Duodenal mucosa (tissue), 2 donors: ENCODE results near the gene PCDHA2.
"Not testable (repeated sequence)": the region's sequence is repeated elsewhere in the genome, so short reads cannot be mapped to it uniquely, and the experiment has no call there.

Experiments
- H3K27ac ChIP-seq: one replicate; pipeline ENCODE4 v1.7.0; 2013; ENCODE audit warnings: low read depth, low read length
- H3K27me3 ChIP-seq, 2 donors: one replicate each; pipeline ENCODE4 v1.7.0; 2013; ENCODE audit warnings: low read length in 2 of 2, control low read depth in 1 of 2; ENCODE audit not compliant: insufficient read depth in 2 of 2, control insufficient read depth in 1 of 2
- H3K36me3 ChIP-seq, 2 donors: one replicate each; pipeline ENCODE4 v1.7.0; 2013; ENCODE audit warnings: low read length in 2 of 2, control low read depth in 1 of 2; ENCODE audit not compliant: insufficient read depth in 2 of 2, control insufficient read depth in 1 of 2
- H3K4me1 ChIP-seq, 2 donors: one replicate each; pipeline ENCODE4 v1.7.0; 2013; ENCODE audit warnings: low read length in 2 of 2, control low read depth in 1 of 2; ENCODE audit not compliant: insufficient read depth in 2 of 2, control insufficient read depth in 1 of 2
- H3K4me3 ChIP-seq, 2 donors: one replicate each; pipeline ENCODE4 v1.7.0; 2013; ENCODE audit warnings: low read length in 2 of 2, low read depth in 1 of 2
- H3K9ac ChIP-seq, 2 donors: one replicate each; pipeline ENCODE4 v1.7.0; 2013; ENCODE audit warnings: low read length in 2 of 2, low read depth in 1 of 2
- H3K9me3 ChIP-seq, 2 donors: one replicate each; pipeline ENCODE4 v1.7.0; 2013; ENCODE audit warnings: low read length in 2 of 2, control low read depth in 1 of 2; ENCODE audit not compliant: control insufficient read depth in 1 of 2

PCDHA2 gene

DNA sequence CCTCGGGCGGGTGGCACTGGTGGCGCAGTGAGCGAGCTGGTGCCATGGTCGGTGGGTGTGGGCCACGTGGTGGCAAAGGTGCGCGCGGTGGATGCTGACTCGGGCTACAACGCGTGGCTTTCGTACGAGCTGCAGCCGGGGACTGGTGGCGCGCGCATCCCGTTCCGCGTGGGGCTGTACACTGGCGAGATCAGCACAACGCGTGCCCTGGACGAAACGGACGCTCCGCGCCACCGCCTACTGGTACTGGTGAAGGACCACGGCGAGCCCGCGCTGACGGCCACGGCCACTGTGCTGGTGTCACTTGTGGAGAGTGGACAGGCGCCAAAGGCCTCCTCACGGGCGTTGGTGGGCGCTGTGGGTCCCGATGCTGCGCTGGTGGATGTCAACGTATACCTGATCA, 14.2 kb downstream of the PCDHA2 start:
- H3K27ac ChIP-seq, result no peak overlapping the region
- no peaks in the 10 kb centered on the region for H3K4me1 ChIP-seq
- no peaks in the 10 kb centered on the region for H3K36me3 ChIP-seq
- H3K9ac ChIP-seq, result no peak overlapping the region
- H3K27me3 ChIP-seq, result no peaks in the 10 kb centered on the region
- no peak overlapping the region for H3K4me3 ChIP-seq
- peaks cover 11 to 16% of the 10 kb centered on the region in 2 donors for H3K9me3 ChIP-seq

DNA sequence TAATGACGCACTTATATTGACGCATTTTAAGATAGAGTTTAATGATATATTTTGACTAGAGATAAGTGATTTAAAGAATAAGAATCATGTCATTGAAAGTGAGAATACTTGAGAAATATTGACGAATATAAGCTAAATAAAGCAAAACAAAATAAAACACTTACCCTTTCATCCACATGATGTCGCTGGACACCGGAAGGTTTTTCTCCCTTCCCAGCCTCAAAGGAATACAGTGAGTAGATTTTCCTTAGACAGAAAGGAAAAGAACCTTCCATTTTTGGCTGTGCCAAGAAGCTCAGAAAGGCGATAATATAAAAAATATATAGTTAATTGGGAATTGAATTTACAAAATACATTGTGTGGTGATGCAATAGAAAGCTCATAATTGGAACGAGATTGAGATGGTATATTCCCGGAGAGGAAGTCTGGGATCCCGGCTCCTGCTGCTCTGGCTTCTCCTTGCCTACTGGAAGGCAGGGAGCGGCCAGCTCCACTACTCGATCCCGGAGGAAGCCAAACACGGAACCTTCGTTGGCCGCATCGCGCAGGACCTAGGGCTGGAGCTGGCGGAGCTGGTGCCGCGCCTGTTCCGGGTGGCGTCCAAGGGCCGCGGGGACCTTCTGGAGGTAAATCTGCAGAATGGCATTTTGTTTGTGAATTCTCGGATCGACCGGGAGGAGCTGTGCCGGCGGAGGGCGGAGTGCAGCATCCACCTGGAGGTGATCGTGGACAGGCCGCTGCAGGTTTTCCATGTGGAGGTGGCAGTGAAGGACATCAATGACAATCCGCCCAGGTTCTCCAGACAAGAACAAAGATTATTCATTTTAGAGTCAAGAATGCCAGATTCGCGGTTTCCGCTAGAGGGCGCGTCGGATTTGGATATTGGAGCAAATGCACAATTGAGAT, 27.0 kb downstream of the PCDHA2 start, which contains the start of gene PCDHA5:
Gene PCDHA5, plus strand, starts transcription at position 239 of the 906 bp plus-strand sequence.
- no peaks in the 10 kb centered on the region for H3K36me3 ChIP-seq
- no peak within 1 kb of the TSS for H3K4me3 ChIP-seq
- H3K4me1 ChIP-seq, result no peaks in the 10 kb centered on the region
- no peaks in the 10 kb centered on the region for H3K27me3 ChIP-seq
- H3K9ac ChIP-seq, result no peak within 1 kb of the TSS
- H3K27ac ChIP-seq, result no peak within 1 kb of the TSS
- H3K9me3 ChIP-seq, result peaks cover 4 to 9% of the 10 kb centered on the region in 2 donors

DNA sequence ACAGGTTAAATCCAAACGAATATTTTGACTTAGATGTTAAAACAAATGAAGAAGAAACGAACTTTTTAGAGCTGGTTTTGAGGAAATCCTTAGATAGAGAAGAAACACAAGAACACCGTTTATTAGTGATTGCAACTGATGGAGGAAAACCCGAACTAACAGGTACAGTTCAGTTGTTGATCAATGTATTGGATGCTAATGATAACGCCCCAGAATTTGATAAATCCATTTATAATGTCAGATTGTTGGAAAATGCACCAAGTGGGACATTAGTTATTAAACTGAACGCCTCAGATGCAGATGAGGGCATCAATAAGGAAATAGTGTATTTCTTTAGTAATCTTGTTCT, 27.6 kb downstream of the PCDHA2 start:
- Histone ChIP-seq H3K9ac (no peak overlapping the region), H3K27me3 (no peaks in the 10 kb centered on the region), H3K9me3 (peaks cover 4 to 9% of the 10 kb centered on the region in 2 donors), H3K4me1 (no peaks in the 10 kb centered on the region), H3K4me3 (no peak overlapping the region), H3K27ac (no peak overlapping the region), H3K36me3 (no peaks in the 10 kb centered on the region)

DNA sequence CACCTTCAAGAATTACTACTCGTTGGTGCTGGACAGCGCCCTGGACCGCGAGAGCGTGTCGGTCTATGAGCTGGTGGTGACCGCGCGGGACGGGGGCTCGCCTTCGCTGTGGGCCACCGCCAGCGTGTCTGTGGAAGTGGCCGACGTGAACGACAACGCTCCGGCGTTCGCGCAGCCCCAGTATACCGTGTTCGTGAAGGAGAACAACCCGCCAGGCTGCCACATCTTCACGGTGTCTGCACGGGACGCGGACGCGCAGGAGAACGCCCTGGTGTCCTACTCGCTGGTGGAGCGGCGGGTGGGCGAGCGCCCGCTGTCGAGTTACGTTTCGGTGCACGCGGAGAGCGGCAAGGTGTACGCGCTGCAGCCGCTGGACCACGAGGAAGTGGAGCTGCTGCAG, 28.3 kb downstream of the PCDHA2 start:
- not testable (repeated sequence) for H3K27ac ChIP-seq, H3K9ac ChIP-seq, H3K9me3 ChIP-seq, H3K36me3 ChIP-seq, H3K4me1 ChIP-seq, H3K4me3 ChIP-seq, H3K27me3 ChIP-seq

DNA sequence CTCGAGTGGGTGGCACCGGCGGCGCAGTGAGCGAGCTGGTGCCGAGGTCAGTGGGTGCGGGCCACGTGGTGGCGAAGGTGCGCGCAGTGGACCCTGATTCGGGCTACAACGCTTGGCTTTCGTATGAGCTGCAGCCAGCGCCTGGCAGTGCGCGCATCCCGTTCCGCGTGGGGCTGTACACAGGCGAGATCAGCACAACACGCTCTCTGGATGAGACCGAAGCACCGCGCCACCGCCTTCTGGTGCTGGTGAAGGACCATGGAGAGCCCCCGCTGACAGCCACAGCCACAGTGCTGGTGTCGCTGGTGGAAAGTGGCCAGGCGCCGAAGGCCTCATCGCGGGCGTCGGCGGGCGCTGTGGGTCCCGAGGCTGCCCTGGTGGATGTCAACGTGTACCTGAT, 28.8 kb downstream of the PCDHA2 start:
- no peaks in the 10 kb centered on the region for H3K27me3 ChIP-seq

DNA sequence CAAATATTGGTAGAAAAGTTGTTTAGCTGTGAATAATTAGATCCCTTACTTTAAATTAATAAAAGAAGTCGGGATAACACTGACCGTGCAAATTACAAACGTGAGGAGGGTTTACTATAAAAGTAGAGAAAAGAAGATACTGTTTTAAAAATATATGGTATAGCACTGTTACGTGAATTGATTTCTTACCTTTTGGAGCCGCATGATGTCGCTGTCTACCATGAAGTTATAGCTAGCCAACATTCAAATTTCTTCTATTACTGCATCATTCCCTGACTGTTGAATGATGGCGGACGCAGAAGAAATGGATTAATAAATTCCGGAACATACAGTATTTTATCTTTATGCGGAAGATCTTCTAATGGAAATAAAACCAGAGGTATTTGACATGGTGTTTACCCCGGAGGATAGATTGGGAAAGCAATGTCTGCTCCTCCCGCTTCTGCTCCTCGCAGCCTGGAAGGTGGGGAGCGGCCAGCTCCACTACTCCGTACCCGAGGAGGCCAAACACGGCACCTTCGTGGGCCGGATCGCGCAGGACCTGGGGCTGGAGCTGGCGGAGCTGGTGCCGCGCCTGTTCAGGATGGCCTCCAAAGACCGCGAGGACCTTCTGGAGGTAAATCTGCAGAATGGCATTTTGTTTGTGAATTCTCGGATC, 33.2 kb downstream of the PCDHA2 start, which contains the start of gene PCDHA6:
Gene PCDHA6, plus strand, starts transcription at position 257 of the 658 bp plus-strand sequence. Its CDS starts 132 bp downstream, at position 389.
- H3K36me3 ChIP-seq, result no peaks in the 10 kb centered on the region
- H3K4me3 ChIP-seq, result no peak within 1 kb of the TSS

More for the DNA sequence above, 28.8 kb downstream of the PCDHA2 start:
- Histone ChIP-seq H3K27ac (no peak overlapping the region), H3K9me3 (peaks cover 9 to 12% of the 10 kb centered on the region in 2 donors), H3K4me3 (no peak overlapping the region), H3K4me1 (no peaks in the 10 kb centered on the region), H3K9ac (no peak overlapping the region), H3K36me3 (no peaks in the 10 kb centered on the region)

DNA sequence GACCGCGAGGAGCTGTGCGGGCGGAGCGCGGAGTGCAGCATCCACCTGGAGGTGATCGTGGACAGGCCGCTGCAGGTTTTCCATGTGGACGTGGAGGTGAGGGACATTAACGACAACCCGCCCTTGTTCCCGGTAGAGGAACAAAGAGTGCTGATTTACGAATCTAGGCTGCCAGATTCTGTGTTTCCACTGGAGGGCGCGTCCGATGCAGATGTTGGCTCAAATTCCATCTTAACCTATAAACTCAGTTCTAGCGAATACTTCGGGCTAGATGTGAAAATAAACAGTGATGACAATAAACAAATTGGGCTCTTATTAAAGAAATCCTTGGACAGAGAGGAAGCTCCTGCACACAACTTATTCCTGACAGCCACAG, 33.7 kb downstream of the PCDHA2 start:
- no peak overlapping the region for H3K27ac ChIP-seq

More for the DNA sequence above, 33.2 kb downstream of the PCDHA2 start, which contains the start of gene PCDHA6:
- no peaks in the 10 kb centered on the region for H3K27me3 ChIP-seq
- no peak within 1 kb of the TSS for H3K27ac ChIP-seq
- H3K4me1 ChIP-seq, result no peaks in the 10 kb centered on the region
- no peak within 1 kb of the TSS for H3K9ac ChIP-seq
- peaks cover 16 to 20% of the 10 kb centered on the region in 2 donors for H3K9me3 ChIP-seq

DNA sequence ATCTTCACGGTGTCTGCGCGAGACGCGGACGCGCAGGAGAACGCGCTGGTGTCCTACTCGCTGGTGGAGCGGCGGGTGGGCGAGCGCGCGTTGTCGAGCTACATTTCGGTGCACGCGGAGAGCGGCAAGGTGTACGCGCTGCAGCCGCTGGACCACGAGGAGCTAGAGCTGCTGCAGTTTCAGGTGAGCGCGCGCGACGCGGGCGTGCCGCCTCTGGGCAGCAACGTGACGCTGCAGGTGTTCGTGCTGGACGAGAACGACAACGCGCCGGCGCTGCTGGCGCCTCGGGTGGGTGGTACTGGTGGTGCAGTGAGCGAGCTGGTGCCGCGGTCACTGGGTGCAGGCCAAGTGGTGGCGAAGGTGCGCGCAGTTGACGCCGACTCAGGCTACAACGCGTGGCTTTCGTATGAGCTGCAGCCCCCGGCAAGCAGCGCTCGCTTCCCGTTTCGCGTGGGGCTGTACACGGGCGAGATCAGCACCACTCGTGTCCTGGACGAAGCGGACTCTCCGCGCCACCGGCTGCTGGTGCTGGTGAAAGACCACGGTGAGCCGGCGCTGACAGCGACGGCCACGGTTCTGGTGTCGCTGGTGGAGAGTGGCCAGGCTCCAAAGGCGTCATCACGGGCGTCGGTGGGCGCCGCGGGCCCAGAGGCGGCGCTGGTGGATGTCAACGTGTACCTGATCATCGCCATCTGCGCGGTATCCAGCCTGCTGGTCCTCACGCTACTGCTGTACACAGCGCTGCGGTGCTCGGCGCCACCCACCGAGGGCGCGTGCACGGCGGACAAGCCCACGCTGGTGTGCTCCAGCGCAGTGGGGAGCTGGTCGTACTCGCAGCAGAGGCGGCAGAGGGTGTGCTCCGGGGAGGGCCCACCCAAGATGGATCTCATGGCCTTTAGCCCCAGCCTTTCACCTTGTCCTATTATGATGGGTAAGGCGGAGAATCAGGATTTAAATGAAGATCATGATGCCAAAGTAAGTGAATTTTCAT, 35.2 kb downstream of the PCDHA2 start:
- H3K27ac ChIP-seq, H3K4me1 ChIP-seq, H3K9ac ChIP-seq, H3K4me3 ChIP-seq, H3K36me3 ChIP-seq, H3K27me3 ChIP-seq: not testable (repeated sequence)
- peaks cover 16 to 23% of the 10 kb centered on the region in 2 donors for H3K9me3 ChIP-seq

More for the DNA sequence above, 33.7 kb downstream of the PCDHA2 start:
- Histone ChIP-seq H3K36me3 (no peaks in the 10 kb centered on the region), H3K9me3 (peaks cover 16 to 19% of the 10 kb centered on the region in 2 donors), H3K9ac (no peak overlapping the region), H3K27me3 (no peaks in the 10 kb centered on the region), H3K4me1 (no peaks in the 10 kb centered on the region), H3K4me3 (no peak overlapping the region)

DNA sequence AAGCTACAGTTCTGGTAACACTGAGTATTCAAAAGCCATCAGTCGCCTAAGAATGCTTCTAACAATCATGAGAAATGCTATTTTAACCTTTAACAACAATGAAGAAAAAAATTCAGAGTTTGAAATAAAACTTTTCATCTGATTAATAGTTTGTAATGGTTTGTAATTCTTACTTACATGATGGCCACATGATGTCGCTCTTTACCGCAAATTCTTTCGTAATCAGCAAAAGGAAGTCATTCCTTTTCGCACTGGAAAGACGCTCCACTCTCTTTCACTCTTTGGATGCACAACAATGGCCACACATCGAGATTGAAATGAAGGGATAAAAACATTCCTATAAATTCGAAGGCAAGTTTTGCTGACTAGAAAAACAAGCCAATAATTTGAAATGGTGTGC, 39.3 kb downstream of the PCDHA2 start, which contains the start of gene PCDHA7:
Gene PCDHA7, plus strand, starts transcription at position 277 of the 400 bp plus-strand sequence. Its CDS starts 115 bp downstream, at position 392.
- Histone ChIP-seq H3K4me1 (no peaks in the 10 kb centered on the region), H3K27ac (no peak within 1 kb of the TSS), H3K9me3 (peaks cover 20 to 23% of the 10 kb centered on the region in 2 donors), H3K4me3 (peak within 1 kb of the TSS; percentile 2 to 29), H3K27me3 (no peaks in the 10 kb centered on the region), H3K36me3 (no peaks in the 10 kb centered on the region), H3K9ac (no peak within 1 kb of the TSS)
